Spleen (tissue), 11 donors: ENCODE results near the gene GPR152. TPM values are rescaled to one million over a fixed set of nuclear protein-coding genes. Genes with fewer than 3 reads are reported as not detected.

Experiments
- DNase-seq: peaks from one replicate; pipeline ENCODE4 v3.0.0-alpha.2; 2020
- H3K27ac ChIP-seq, 8 donors: fragments of 200-600 bp; sonication (generic) in 7 of 8; 1 replicate in 4 of 8; 2 replicates in 4 of 8; pipeline versions ENCODE4 v1.5.0 to v1.8.0; 2016 to 2021; ENCODE audit warnings: inconsistent platforms in 4 of 8, mild to moderate bottlenecking in 4 of 8, moderate library complexity in 1 of 8
- H3K27me3 ChIP-seq, 7 donors: fragments of 200-600 bp; sonication (generic) in 6 of 7; replicated peaks in 1 of 7; 1 replicate in 4 of 7; 2 replicates in 3 of 7; pipeline versions ENCODE4 v1.5.0 to v1.8.0; 2016 to 2021; ENCODE audit warnings: inconsistent platforms in 3 of 7, mild to moderate bottlenecking in 1 of 7
- H3K36me3 ChIP-seq, 6 donors: fragments of 200-600 bp; sonication (generic) in 5 of 6; 1 replicate in 4 of 6; 2 replicates in 2 of 6; pipeline versions ENCODE4 v1.5.0 to v1.8.0; 2016 to 2021; ENCODE audit warnings: inconsistent platforms in 2 of 6
- H3K4me1 ChIP-seq, 6 donors: fragments of 200-600 bp; sonication (generic) in 5 of 6; 1 replicate in 3 of 6; 2 replicates in 3 of 6; pipeline versions ENCODE4 v1.5.0 to v1.8.0; 2016 to 2021; ENCODE audit warnings: inconsistent platforms in 3 of 6
- H3K4me3 ChIP-seq, 8 donors: fragments of 200-600 bp; sonication (generic) in 7 of 8; 1 replicate in 4 of 8; 2 replicates in 4 of 8; pipeline versions ENCODE4 v1.5.0 to v1.8.0; 2016 to 2021; ENCODE audit warnings: inconsistent platforms in 4 of 8, mild to moderate bottlenecking in 4 of 8, moderate library complexity in 2 of 8
- H3K9me3 ChIP-seq, 8 donors: fragments of 200-600 bp; sonication (generic) in 7 of 8; 1 replicate in 4 of 8; 2 replicates in 4 of 8; pipeline versions ENCODE4 v1.5.0 to v1.8.0; 2016 to 2021; ENCODE audit warnings: inconsistent platforms in 4 of 8
- POLR2A ChIP-seq, 3 donors: fragments of 450-650 bp; IDR thresholded peaks; one replicate each; pipeline ENCODE4 v1.5.1; 2017; ENCODE audit warnings: antibody characterized with exemption in 3 of 3, mild to moderate bottlenecking in 1 of 3
- POLR2AphosphoS5 ChIP-seq, 3 donors: sonication (generic); formaldehyde crosslinking; IDR thresholded peaks; one replicate each; pipeline ENCODE4 v1.5.1; 2017; ENCODE audit warnings: antibody characterized with exemption in 3 of 3
- WGBS, 5 donors: extraction: QIAGEN DNeasy Blood & Tissue Kit in 3 of 5; methylation state at CpG; one replicate each; pipeline versions ENCODE4 v1.1.5 to v1.1.7; 2013 to 2018; 5-methylcytosine and 5-hydroxymethylcytosine counted together
- intact Hi-C: fragments of 100-400 bp; cut with DNase I; formaldehyde crosslinking; loops from one replicate; pipeline ENCODE4 v1.15.0; 2023; ENCODE audit warnings: low total_unique reads
- polyA plus RNA-seq, 3 donors: library from polyadenylated mRNA; stranded (reverse); fragments of 200-250 nt; gene quantifications; one replicate each; pipeline ENCODE4 v1.2.1, GENCODE V29; 2013
- total RNA-seq, 7 donors: library from RNA; depleted of rRNA in 3 of 7; stranded (reverse); fragments of >200 nt in 3 of 7; fragmentation: NEBNext Ultra II Directional in 4 of 7; extraction: Animal tissue kit (Norgen Biotek cat#: 25700) in 4 of 7; gene quantifications; one replicate each; pipeline versions ENCODE4 v1.1.0 to v1.2.1, GENCODE V29; 2016 to 2021
- TF ChIP-seq, protein P1 (sequence below), 11 experiments: fragments of 200-600 bp in 7 of 11; fragments of 450-650 bp in 4 of 11; sonication (generic) in 4 of 11; IDR thresholded peaks in 8 of 11; conservative IDR thresholded peaks in 3 of 11; 1 replicate in 7 of 11; 2 replicates in 4 of 11; pipeline versions ENCODE4 v1.4.0 to v1.8.0; 2016 to 2021; ENCODE audit warnings: antibody characterized with exemption in 11 of 11, inconsistent platforms in 4 of 11, mild to moderate bottlenecking in 1 of 11
- donor health status: healthy with polysubstance abuse.
- donor health status: DM: no; HTN: no; CAD: no; lungs with moderate emphysema.
- donor health status: DM: no; HTN: no; CAD: no.
- donor health status: Bipolar disorder and iron deficiency.
- donor health status: healthy.
- donor health status: DM: no; HTN: no; CAD: no.
- donor health status: DM: yes; HTN: yes; CAD: no.

The GPR152 gene
- total and polyA plus RNA-seq, 10 donors: 0.10 TPM; not detected in 9

- Histone ChIP-seq H3K4me3 (no peak overlapping the region), H3K36me3 (peaks cover 0 to 16% (median 0%) of the 10 kb centered on the region in 6 donors), H3K27me3 (peaks cover 0 to 61% (median 11%) of the 10 kb centered on the region in 7 donors), H3K9me3 (no peaks in the 10 kb centered on the region), H3K4me1 (peaks cover 39 to 99% (median 89%) of the 10 kb centered on the region in 6 donors), H3K27ac (peak overlapping the region in 1 of 8 donors; percentile 98)
- 48 to 80% (median 58%) methylated on average over 2 of the region's 2 CpGs for WGBS, 5 donors
- no peak for TF ChIP-seq POLR2AphosphoS5 (IDR thresholded peaks at IDR 0.05)
- TF ChIP-seq, protein P1, sequence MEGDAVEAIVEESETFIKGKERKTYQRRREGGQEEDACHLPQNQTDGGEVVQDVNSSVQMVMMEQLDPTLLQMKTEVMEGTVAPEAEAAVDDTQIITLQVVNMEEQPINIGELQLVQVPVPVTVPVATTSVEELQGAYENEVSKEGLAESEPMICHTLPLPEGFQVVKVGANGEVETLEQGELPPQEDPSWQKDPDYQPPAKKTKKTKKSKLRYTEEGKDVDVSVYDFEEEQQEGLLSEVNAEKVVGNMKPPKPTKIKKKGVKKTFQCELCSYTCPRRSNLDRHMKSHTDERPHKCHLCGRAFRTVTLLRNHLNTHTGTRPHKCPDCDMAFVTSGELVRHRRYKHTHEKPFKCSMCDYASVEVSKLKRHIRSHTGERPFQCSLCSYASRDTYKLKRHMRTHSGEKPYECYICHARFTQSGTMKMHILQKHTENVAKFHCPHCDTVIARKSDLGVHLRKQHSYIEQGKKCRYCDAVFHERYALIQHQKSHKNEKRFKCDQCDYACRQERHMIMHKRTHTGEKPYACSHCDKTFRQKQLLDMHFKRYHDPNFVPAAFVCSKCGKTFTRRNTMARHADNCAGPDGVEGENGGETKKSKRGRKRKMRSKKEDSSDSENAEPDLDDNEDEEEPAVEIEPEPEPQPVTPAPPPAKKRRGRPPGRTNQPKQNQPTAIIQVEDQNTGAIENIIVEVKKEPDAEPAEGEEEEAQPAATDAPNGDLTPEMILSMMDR (IDR thresholded peaks at IDR 0.05 in 8 of 11, conservative IDR thresholded peaks at IDR 0.05 in 3 of 11): no peak
- no peak for TF ChIP-seq POLR2A (IDR thresholded peaks at IDR 0.05)
- no peak for DNase-seq
- intact Hi-C loops: no loop called here
These were observed 39.2 kb downstream of the GPR152 start for GRCh38 chr11:67413266-67413849.

- Histone ChIP-seq H3K4me3 (no peak overlapping the region), H3K36me3 (peaks cover 0 to 22% (median 0%) of the 10 kb centered on the region in 6 donors), H3K9me3 (no peaks in the 10 kb centered on the region), H3K27ac (peak overlapping the region in 2 of 8 donors; percentile 98 to 99), H3K27me3 (peaks cover 0 to 61% (median 11%) of the 10 kb centered on the region in 7 donors), H3K4me1 (peaks cover 40 to 99% (median 89%) of the 10 kb centered on the region in 6 donors)
- intact Hi-C loops: no loop called here
- TF ChIP-seq POLR2AphosphoS5 (IDR thresholded peaks at IDR 0.05): peak in 2 of 3 donors; percentile 7 to 55
- TF ChIP-seq, protein P1 (IDR thresholded peaks at IDR 0.05 in 8 of 11, conservative IDR thresholded peaks at IDR 0.05 in 3 of 11): no peak
- 64 to 80% (median 67%) methylated on average over 5 to 9 of the region's 9 CpGs for WGBS, 5 donors
- DNase-seq: peak; percentile 75
These were observed 39.9 kb downstream of the GPR152 start for GRCh38 chr11:67412495-67413179.

GRCh38 chr11:67411785-67412152, 40.8 kb downstream of the GPR152 start:
- DNase-seq: peak; percentile 74
- peaks cover 0 to 61% (median 11%) of the 10 kb centered on the region in 7 donors for H3K27me3 ChIP-seq
- H3K4me3 ChIP-seq: peak overlapping the region in 1 of 8 donors; percentile 7
- H3K27ac ChIP-seq: peak overlapping the region in 3 of 8 donors; percentile 7 to 99 (median 98)
- TF ChIP-seq, protein P1 (IDR thresholded peaks at IDR 0.05 in 8 of 11, conservative IDR thresholded peaks at IDR 0.05 in 3 of 11): no peak
- TF ChIP-seq POLR2AphosphoS5 (IDR thresholded peaks at IDR 0.05) (peak; percentile 57 to 71 (median 66)), POLR2A (IDR thresholded peaks at IDR 0.05) (no peak)
- H3K36me3 ChIP-seq: peaks cover 0 to 31% (median 0%) of the 10 kb centered on the region in 6 donors
- peaks cover 40 to 99% (median 89%) of the 10 kb centered on the region in 6 donors for H3K4me1 ChIP-seq
- no peaks in the 10 kb centered on the region for H3K9me3 ChIP-seq
- intact Hi-C loops: no loop called here
- 59 to 77% (median 66%) methylated on average over 6 to 7 of the region's 7 CpGs for WGBS, 5 donors
